ENCODE measurements around the gene ADM5.
"Not testable (repeated sequence)": the region's sequence is repeated elsewhere in the genome, so short reads cannot be mapped to it uniquely, and the experiment has no call there.

Gene ADM5

DNA sequence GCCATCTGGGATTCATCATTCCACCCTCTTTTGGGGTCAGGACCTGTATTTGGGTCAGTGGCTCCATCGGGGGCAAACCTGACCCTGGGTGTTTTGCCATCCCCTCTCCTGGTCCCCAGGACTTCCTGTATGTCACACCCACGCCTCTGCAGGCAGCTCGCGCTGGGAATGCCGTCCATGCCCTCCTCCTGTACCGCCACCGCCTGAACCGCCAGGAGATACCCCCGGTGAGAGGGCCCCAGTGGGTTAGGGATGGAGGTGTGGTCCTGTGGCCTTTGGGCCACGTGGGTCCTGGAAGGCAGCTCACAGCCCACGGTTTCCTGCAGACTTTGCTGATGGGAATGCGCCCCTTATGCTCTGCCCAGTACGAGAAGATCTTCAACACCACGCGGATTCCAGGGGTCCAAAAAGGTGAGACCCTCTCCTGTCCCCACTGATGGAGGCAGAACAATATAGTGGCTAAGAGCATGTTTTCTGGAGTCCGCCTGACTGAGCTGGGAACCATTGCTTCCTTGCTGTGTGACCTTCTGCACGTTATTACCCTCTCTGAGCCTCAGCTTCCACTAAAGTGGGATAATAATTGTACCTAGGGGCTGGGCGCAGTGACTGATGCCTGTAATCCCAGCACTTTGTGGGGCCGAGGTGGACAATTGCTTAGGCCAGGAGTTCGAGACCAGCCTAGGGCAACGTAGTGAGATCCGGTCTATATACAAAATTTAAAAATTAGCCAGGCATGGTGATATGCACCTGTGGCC lies 15.7 kb downstream of the ADM5 start:
- DNase-seq: no peak

DNA sequence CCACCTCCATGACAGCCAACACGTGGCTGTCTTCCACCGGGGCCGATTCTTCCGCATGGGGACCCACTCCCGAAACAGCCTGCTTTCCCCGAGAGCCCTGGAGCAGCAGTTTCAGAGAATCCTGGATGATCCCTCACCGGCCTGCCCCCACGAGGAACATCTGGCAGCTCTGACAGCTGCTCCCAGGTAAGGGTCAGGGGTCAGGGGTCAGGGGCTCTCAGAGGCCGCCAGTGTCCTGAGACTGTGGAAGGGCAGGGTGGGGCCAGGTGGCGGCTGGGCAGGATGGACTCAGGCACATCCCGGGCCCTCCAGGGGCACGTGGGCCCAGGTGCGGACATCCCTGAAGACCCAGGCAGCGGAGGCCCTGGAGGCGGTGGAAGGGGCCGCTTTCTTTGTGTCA lies 16.5 kb downstream of the ADM5 start:
- no peak for DNase-seq

DNA sequence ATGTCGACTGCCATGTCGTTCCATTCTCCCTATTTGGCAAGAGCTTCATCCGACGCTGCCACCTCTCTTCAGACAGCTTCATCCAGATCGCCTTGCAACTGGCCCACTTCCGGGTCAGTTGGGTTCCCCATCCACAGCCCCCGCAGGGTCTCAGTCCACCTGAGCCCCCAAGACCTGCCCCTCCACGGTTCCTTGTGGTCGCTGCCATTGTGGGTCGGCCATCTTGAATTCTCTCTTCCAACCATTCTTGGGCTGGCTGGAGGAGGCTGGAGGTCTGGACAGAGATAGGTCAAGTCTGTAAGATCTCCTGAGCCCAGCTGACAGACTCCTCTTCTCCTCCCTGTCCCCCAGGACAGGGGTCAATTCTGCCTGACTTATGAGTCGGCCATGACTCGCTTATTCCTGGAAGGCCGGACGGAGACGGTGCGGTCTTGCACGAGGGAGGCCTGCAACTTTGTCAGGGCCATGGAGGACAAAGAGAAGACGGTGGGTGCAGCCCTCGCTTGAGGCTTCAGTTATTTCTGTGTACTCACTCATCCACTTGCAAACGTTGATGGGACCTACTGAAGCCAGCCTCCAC lies 21.1 kb downstream of the ADM5 start:
- no peak for DNase-seq

DNA sequence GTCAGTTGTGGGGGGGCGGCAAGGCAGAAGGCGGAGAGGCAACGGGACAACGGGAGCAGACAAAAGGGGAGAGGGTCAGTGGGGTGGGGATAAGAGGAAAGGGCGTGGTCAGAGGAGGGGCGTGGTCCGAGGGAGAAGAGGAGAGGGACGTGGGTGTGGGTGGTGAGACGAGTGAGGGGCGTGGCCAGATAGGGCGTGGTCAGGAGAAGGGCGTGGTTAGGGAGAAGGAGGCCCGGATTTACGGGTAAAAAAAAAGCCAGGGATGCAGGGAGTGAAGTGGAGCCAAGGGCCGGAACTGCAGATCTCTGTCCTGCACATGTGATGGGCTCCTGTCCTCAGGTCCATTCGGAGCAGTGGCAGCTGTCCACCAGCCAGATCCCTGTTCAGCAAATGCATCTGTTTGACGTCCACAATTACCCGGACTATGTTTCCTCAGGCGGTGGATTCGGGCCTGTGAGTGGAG lies 23.0 kb downstream of the ADM5 start:
- DNase-seq: no peak

DNA sequence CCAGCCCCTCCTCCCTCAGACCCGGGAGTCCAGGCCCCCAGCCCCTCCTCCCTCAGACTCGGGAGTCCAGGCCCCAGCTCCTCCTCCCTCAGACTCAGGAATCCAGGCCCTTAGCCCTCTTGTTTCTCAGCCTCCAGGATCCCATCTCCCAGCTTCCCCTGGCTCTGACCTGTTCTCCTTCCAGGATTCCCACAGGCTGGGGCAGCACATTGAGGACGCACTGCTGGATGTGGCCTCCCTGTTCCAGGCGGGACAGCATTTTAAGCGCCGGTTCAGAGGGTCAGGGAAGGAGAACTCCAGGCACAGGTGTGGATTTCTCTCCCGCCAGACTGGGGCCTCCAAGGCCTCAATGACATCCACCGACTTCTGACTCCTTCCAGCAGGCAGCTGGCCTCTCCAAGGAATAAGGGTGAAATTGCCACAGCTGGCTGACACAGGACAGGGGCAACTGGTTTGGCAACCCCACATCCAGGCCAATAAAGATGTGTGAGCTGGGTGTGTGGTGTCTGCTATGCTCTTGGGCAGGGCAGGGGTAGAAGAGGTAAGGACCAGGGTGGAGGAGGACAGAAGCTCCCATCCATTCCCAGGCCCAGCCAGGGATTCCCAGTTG lies 23.9 kb downstream of the ADM5 start:
- no peak for DNase-seq

DNA sequence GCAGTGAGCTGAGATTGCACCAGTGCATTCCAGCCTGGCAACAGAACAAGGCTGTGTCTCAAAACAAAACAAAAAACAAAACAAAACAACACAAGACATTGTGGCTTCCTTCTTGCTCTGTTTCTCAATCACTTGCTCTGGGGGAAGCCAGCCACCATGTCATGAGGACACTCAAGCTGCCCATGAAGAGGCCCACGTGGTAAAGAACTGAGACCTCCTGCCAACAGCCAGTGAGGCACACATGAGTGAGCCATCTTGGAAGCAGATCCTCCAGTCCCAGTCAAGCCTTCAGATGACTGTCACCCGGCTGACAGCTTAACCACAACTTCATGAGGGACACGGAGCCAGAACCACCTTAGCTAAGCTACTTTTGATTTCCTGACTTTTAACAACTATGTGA lies 26.8 kb downstream of the ADM5 start:
- no peak for DNase-seq

DNA sequence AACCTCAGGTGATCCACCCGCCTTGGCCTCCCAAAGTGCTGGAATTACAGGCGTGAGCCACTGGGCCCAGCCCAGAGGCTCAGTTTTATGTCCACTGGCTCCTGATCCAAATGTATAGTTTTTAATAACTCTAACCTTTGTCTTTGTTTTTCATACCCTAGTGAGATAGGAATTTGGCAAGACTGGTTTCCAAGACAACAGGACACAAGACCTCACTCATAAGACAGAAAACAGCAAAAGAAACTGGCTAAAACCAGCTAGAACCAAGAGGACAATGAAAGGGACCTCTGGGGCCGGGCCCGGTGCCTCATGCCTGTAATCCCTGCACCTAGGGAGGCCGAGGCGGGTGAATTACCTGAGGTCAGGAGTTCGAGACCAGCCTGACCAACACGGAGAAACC lies 29.1 kb downstream of the ADM5 start:
- DNase-seq: no peak

DNA sequence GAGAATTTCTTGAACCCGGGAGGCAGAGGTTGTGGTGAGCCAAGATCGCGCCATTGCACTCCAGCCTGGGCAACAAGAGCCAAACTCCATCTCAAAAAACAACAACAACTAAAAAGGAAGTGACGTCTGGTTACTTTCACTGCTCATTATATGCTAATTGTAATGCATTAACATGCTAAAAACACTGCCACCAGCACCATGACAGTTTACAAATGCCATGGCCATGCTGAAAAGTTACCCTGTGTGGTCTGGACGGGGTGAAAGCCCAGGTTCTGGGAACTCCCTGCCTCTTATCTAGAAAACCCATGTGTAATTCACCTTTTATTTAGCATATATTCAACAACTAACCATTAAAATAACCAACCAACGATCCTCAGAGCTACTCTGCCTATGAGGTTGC lies 29.6 kb downstream of the ADM5 start:
- DNase-seq: no peak

DNA sequence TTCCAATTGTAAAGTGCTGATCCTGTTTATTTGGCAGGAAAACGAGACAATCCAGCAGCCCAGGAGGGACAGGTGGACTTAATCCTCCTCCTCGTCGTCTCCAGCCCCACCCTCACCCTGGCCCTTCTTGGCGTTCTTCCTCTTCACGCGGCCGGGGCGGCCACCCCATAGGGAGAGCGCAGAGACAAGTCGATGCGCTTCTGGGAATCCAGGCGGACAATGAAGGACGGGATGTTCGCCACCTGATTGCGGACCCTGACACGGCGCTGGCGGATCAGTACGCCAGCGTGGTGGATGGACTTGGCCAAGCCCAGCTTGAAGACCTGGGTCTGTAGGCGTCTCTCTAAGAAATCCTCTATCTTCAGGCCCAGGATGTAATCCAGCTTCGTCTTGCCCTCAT lies 30.0 kb downstream of the ADM5 start:
- not testable (repeated sequence) for DNase-seq

DNA sequence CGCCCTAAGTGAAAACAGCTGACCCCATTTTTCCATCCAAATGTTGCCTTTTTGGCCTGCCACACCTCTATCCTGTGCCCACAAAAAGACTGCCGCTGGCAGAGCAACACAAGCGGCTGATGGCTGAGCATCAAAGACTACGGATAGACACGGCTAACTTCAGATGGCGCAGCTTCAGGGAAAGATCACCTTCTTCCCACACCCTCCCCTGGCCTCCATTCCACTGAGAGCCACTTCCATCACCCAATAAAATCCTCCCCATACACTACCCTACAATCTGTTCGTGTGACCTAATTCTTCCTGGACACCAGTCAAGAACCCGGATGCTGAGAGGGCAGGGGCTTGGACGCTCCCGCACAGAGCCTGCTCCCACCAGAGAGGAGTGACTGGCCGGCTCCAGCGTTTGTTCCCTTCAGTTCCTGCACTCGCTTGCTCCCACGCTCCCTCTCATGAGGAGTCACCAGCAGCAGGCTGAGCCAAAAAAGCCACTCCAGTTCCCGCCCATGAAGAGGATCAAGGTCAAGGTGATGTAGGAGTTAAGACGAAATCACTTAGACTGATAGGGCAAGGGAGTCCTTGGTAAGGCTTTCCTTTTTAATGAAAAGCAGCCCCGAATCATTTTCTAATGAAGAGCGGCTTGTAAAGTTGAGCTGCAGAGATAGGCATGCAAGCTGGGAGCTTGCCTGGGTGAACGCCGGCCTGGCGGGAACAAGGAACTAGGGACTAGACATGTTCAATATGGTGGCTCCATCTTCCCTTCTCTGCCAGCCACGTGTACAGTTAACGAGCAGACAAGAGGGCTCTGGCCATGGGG lies 38.0 kb downstream of the ADM5 start:
- no peak for DNase-seq

DNA sequence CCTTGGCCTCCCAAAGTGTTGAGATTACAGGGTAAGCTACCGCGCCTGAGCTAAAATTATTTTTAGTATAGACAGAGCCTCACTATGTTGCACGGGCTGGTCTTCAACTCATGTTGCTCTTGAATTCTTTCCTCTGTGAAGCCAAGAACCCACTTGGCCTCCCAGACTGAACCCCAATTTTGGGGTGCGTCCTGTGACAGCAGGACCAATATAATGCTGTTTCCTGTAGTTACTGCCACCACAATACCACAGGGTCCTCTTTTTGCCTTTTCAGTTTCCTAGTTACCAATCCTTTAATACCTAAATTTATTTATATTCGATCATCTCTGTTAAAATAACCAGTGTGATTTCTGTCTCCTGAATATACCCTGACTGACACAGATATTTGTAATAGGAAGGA lies 40.8 kb downstream of the ADM5 start:
- no peak for DNase-seq

DNA sequence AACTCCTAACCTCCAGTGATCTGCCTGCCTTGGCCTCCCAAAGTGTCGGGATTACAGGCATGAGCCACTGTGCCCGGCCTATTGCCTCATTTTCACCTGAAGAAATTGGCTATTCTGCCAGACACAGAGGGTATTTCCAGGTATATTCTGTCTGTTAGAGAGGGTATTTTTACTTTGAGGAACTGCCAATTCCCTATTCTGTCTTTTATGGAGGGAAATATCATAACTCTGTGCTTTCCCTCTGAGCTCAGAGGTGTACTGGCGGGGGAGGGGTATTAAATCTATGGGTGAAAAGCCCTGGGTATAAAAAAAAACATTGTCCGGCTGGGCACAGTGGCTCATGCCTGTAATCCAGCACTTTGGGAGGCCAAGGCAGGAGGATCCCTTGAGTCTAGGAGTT lies 48.9 kb downstream of the ADM5 start:
- DNase-seq: no peak

DNA sequence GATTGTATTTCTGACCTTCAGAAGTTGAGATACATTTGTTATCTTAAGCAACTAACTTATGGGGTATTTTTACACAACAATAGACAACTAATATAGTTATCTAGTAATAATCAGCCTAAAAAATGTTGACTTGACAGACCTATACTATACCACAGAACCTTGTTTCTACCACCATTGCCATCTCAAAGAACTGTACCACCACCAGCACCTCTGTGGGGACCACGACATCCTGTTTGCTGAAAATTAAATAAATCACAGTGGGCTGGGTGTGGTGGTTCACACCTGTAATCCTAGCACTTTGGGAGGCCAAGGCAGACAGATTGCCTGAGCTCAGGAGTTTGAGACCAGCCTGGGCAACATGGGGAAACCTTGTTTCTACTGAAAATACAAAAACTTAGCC lies 49.7 kb downstream of the ADM5 start:
- no peak for DNase-seq

DNA sequence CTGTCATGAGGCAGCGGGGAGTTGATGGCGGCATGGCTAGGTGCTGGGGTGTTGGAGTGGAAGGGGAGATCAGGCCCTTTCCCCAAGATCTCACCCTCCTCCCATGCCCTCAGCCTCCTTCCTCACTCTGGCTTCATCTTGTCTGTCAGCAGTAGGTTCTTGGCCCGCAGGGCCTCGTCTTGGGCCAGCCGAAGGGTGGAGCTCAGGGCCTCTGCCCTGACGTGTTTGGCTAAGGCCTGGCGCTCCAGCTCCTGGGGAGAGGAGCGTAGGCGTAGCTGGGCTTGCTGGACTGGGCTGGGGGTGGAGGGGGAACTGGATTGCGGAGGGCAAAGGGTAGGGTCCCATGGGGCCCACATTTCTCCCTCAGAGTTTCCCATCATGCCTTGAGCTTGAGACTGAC lies 50.5 kb downstream of the ADM5 start:
- DNase-seq: no peak
